PC-9 (cell line): ENCODE data around the gene APOBEC2. TPM values are rescaled to one million over a fixed set of nuclear protein-coding genes. Genes with fewer than 3 reads are reported as not detected.

Experiments
- BruUV-seq: library from RNA; stranded (reverse); fragments of 400-500 nt; replicated peaks from 2 replicates; lab custom pipeline; 2021; lab: Mats Ljungman, UMichigan
- CTCF ChIA-PET: fragments of 300-600 bp; sonication (Branson Sonifier 250); formaldehyde crosslinking; loops from one replicate; lab custom pipeline; 2022; ENCODE audit warnings: antibody characterized with exemption; lab: Charles Lee
- POLR2A ChIA-PET: fragments of 300-600 bp; sonication (Branson Sonifier 250); formaldehyde crosslinking; loops from one replicate; lab custom pipeline; 2022; ENCODE audit warnings: antibody characterized with exemption; ENCODE audit not compliant: unreplicated experiment; lab: Charles Lee
- DNase-seq, 2 experiments: peaks; one replicate each; pipeline versions ENCODE4 v3.0.0 to v3.0.0-alpha.2; 2015 to 2022; ENCODE audit warnings: mixed read lengths in 1 of 2
- H2AFZ ChIP-seq: fragments of 200-600 bp; sonication (generic); 2 replicates; pipeline ENCODE4 v1.8.1; 2017; ENCODE audit warnings: antibody characterized with exemption
- H3F3A ChIP-seq: fragments of 200-600 bp; sonication (generic); 2 replicates; pipeline ENCODE4 v1.8.1; 2017; ENCODE audit warnings: antibody characterized with exemption, mild to moderate bottlenecking, low read depth; ENCODE audit not compliant: insufficient read depth
- H3K27ac ChIP-seq: fragments of 200-600 bp; sonication (generic); 2 replicates; pipeline ENCODE4 v1.6.1; 2016; ENCODE audit warnings: mixed run types
- H3K27me3 ChIP-seq: fragments of 200-600 bp; sonication (generic); 2 replicates; pipeline ENCODE4 v1.6.1; 2016; ENCODE audit warnings: low read depth, mixed run types; ENCODE audit not compliant: insufficient read depth
- H3K36me3 ChIP-seq: fragments of 200-600 bp; sonication (generic); 2 replicates; pipeline ENCODE4 v1.6.1; 2016; ENCODE audit warnings: low read depth, mixed run types
- H3K4me1 ChIP-seq: fragments of 200-600 bp; sonication (generic); replicated peaks from 2 replicates; pipeline ENCODE4 v1.6.1; 2016; ENCODE audit warnings: mixed run types; ENCODE audit not compliant: insufficient read depth
- H3K4me2 ChIP-seq: fragments of 200-600 bp; sonication (generic); 2 replicates; pipeline ENCODE4 v1.6.1; 2017; ENCODE audit warnings: mixed run types
- H3K4me3 ChIP-seq: fragments of 200-600 bp; sonication (generic); 2 replicates; pipeline ENCODE4 v1.6.1; 2016; ENCODE audit warnings: mixed run types
- H3K79me2 ChIP-seq: fragments of 200-600 bp; sonication (generic); 2 replicates; pipeline ENCODE4 v1.6.1; 2017; ENCODE audit warnings: low read depth, mixed run types
- H3K9me2 ChIP-seq: fragments of 200-600 bp; sonication (generic); 2 replicates; pipeline ENCODE4 v1.8.1; 2017; ENCODE audit warnings: mild to moderate bottlenecking; ENCODE audit not compliant: insufficient read depth
- H3K9me3 ChIP-seq: fragments of 200-600 bp; sonication (generic); 2 replicates; pipeline ENCODE4 v1.8.1; 2016; ENCODE audit warnings: low read depth; ENCODE audit not compliant: insufficient read depth
- H4K20me1 ChIP-seq: fragments of 200-600 bp; sonication (generic); 2 replicates; pipeline ENCODE4 v1.8.1; 2017; ENCODE audit not compliant: insufficient read depth
- CTCF ChIP-seq: fragments of 200-600 bp; sonication (generic); conservative IDR thresholded peaks from 2 replicates; pipeline ENCODE4 v1.6.1; 2017; ENCODE audit warnings: mixed run types, antibody characterized with exemption, mild to moderate bottlenecking, moderate library complexity
- EZH2 ChIP-seq: fragments of 200-600 bp; sonication (generic); IDR thresholded peaks from 2 replicates; pipeline ENCODE4 v1.8.0; 2017; ENCODE audit warnings: antibody characterized with exemption, low read depth
- intact Hi-C: fragments of 100-400 bp; cut with micrococcal nuclease; formaldehyde crosslinking; loops from one replicate; pipeline ENCODE4 v1.10.0; 2022; ENCODE audit not compliant: unreplicated experiment
- total RNA-seq: library from RNA; stranded (reverse); gene quantifications from 2 replicates; pipeline ENCODE4 v1.2.3, GENCODE V29; 2021

The APOBEC2 gene
- total RNA-seq, 1 experiment from 2014 or later = not detected

- BruUV-seq = no TSS peak
- Histone ChIP-seq H3K9me2 (no peaks in the 10 kb centered on the region), H3K79me2 (peaks cover 6% of the 10 kb centered on the region), H3K4me2 (no peak overlapping the region), H3K4me3 (no peak overlapping the region), H2AFZ (no peak overlapping the region), H3K27ac (no peak overlapping the region), H4K20me1 (0 out of 2 replicates have a peak, but pooled peaks cover 4% of the 10 kb centered on the region), H3K27me3 (no peaks in the 10 kb centered on the region), H3K9me3 (no peaks in the 10 kb centered on the region), H3K36me3 (no peaks in the 10 kb centered on the region), H3F3A (peaks cover 13% of the 10 kb centered on the region; the same call in 1 of the 2 replicates), H3K4me1 (peaks cover 9% of the 10 kb centered on the region)
- intact Hi-C loops = loop anchor here (2.0 to 10.0 kb wide), 5 partner anchors 27 to 1691 kb away; partner anchors contain the start of gene UNC5CL
- no peak for DNase-seq
- no peak for TF ChIP-seq EZH2
- TF ChIP-seq CTCF = no peak
- ChIA-PET POLR2A (no interaction called here), CTCF (no interaction called here)
These were observed 12.6 kb downstream of the APOBEC2 start for GRCh38 chr6:41065550-41066026.

- Histone ChIP-seq H2AFZ (no peak overlapping the region), H3K9me3 (no peaks in the 10 kb centered on the region), H3K4me2 (no peak overlapping the region), H3K9me2 (no peaks in the 10 kb centered on the region), H3K27ac (no peak overlapping the region), H3F3A (peaks cover 26% of the 10 kb centered on the region), H3K79me2 (peaks cover 13% of the 10 kb centered on the region), H4K20me1 (0 out of 2 replicates have a peak, but pooled peaks cover 4% of the 10 kb centered on the region), H3K4me3 (no peak overlapping the region), H3K4me1 (peaks cover 12% of the 10 kb centered on the region), H3K27me3 (no peaks in the 10 kb centered on the region), H3K36me3 (no peaks in the 10 kb centered on the region)
- BruUV-seq = no TSS peak
- peak; percentile 52 to 57 for DNase-seq
- POLR2A ChIA-PET = no interaction called here
- CTCF ChIA-PET = no interaction called here
- no peak for TF ChIP-seq EZH2
- TF ChIP-seq CTCF = peak; percentile 92
- intact Hi-C loops = loop anchor here (2.0 to 10.0 kb wide), 5 partner anchors 28 to 1692 kb away; partner anchors contain the start of gene UNC5CL
These were observed 13.9 kb downstream of the APOBEC2 start for GRCh38 chr6:41066867-41067304.

- peak overlapping the region; percentile 96 for H3K27ac ChIP-seq
- peaks cover 32% of the 10 kb centered on the region for H3K4me1 ChIP-seq
- peaks cover 20% of the 10 kb centered on the region for H4K20me1 ChIP-seq
- H3K36me3 ChIP-seq = no peaks in the 10 kb centered on the region
- H3K4me2 ChIP-seq = peak overlapping the region; percentile 89
- peaks cover 41% of the 10 kb centered on the region for H3F3A ChIP-seq
- ChIA-PET CTCF (no interaction called here), POLR2A (interaction anchor here (0.6 kb wide), 1 partner anchor 113 kb away, joined by 3 read pairs; no protein-coding TSS in a partner anchor)
- no peaks in the 10 kb centered on the region for H3K9me2 ChIP-seq
- H2AFZ ChIP-seq = peak overlapping the region; percentile 95
- no TSS peak for BruUV-seq
- DNase-seq = no peak
- TF ChIP-seq CTCF (no peak), EZH2 (no peak)
- H3K79me2 ChIP-seq = peaks cover 45% of the 10 kb centered on the region
- intact Hi-C loops = loop anchor here (5.0 kb wide), 1 partner anchor 1869 kb away; no protein-coding TSS in a partner anchor
- H3K4me3 ChIP-seq = peak overlapping the region; percentile 82
- H3K27me3 ChIP-seq = no peaks in the 10 kb centered on the region
- H3K9me3 ChIP-seq = no peaks in the 10 kb centered on the region
These were observed 18.5 kb downstream of the APOBEC2 start for GRCh38 chr6:41071501-41071922.
